SU-DHL-6 (cell line): ENCODE measurements around the gene VWC2.

ENCODE experiments used
- H2AFZ ChIP-seq: fragments of 200-600 bp; sonication (generic); 2 replicates; pipeline ENCODE4 v1.6.1; 2014; ENCODE audit warnings: low read depth, mild to moderate bottlenecking, moderate library complexity, mixed read lengths, antibody characterized with exemption, low read length; ENCODE audit not compliant: severe bottlenecking
- H3F3A ChIP-seq: fragments of 200-600 bp; shearing (Covaris generic); 2 replicates; pipeline ENCODE4 v1.6.0; 2016; ENCODE audit warnings: antibody characterized with exemption, mild to moderate bottlenecking; ENCODE audit not compliant: insufficient read depth
- H3K27ac ChIP-seq: fragments of 200-600 bp; sonication (generic); 2 replicates; pipeline ENCODE4 v1.5.1; 2016; ENCODE audit warnings: low read depth, mild to moderate bottlenecking, low read length, moderate library complexity, mixed read lengths
- H3K27me3 ChIP-seq: fragments of 200-600 bp; sonication (generic), shearing (Covaris generic); 2 replicates; pipeline ENCODE4 v1.6.0; 2014; ENCODE audit warnings: mild to moderate bottlenecking, low read length
- H3K36me3 ChIP-seq: fragments of 200-600 bp; sonication (generic); 2 replicates; pipeline ENCODE4 v1.6.1; 2014; ENCODE audit warnings: mild to moderate bottlenecking, low read length, mixed read lengths
- H3K4me2 ChIP-seq: fragments of 300-600, 200-600 bp; shearing (Covaris generic), sonication (generic); 2 replicates; pipeline ENCODE4 v1.6.0; 2014; ENCODE audit warnings: low read length, low read depth, mild to moderate bottlenecking; ENCODE audit not compliant: poor library complexity, severe bottlenecking
- H3K4me3 ChIP-seq: fragments of 200-600 bp; sonication (generic); 2 replicates; pipeline ENCODE4 v1.5.1; 2014; ENCODE audit warnings: antibody characterized with exemption, low read length, mild to moderate bottlenecking, mixed read lengths; ENCODE audit not compliant: insufficient read depth, poor library complexity, severe bottlenecking
- H3K79me2 ChIP-seq: fragments of 200-600 bp; sonication (generic); 2 replicates; pipeline ENCODE4 v1.6.1; 2014; ENCODE audit warnings: mild to moderate bottlenecking, low read length, moderate library complexity; ENCODE audit not compliant: insufficient read depth
- H3K9ac ChIP-seq: fragments of 200-600 bp; sonication (generic); 2 replicates; pipeline ENCODE4 v1.7.0; 2014; ENCODE audit warnings: mild to moderate bottlenecking, low read length
- H3K9me2 ChIP-seq: fragments of 200-600 bp; sonication (generic); replicated peaks from 2 replicates; pipeline ENCODE4 v1.6.1; 2014; ENCODE audit warnings: low read length; ENCODE audit not compliant: insufficient read depth
- H3K9me3 ChIP-seq: fragments of 200-600 bp; sonication (generic); 2 replicates; pipeline ENCODE4 v1.6.1; 2014; ENCODE audit warnings: low read length, mixed read lengths; ENCODE audit not compliant: insufficient read depth
- H4K20me1 ChIP-seq: fragments of 200-600 bp; sonication (generic); 2 replicates; pipeline ENCODE4 v1.6.1; 2014; ENCODE audit warnings: low read depth, mild to moderate bottlenecking, antibody characterized with exemption, low read length, moderate library complexity, mixed read lengths
- CTCF ChIP-seq: fragments of 200-600 bp; sonication (generic); IDR thresholded peaks from one replicate; pipeline ENCODE4 v1.5.1; 2017; ENCODE audit warnings: antibody characterized with exemption, mild to moderate bottlenecking, low read length, moderate library complexity; ENCODE audit not compliant: insufficient read depth, poor library complexity, severe bottlenecking
- EZH2phosphoT487 ChIP-seq: fragments of 200-600 bp; sonication (generic), shearing (Covaris generic); conservative IDR thresholded peaks from 2 replicates; pipeline ENCODE4 v1.6.1; 2018; ENCODE audit warnings: mild to moderate bottlenecking, antibody characterized with exemption, low read length, moderate library complexity, mixed read lengths

Gene VWC2

GRCh38 chr7:49770838-49771237 lies 2.6 kb upstream of the VWC2 start:
- Histone ChIP-seq H3K4me3 (no peak overlapping the region), H3K9ac (no peak overlapping the region), H3K27ac (no peak overlapping the region), H3K9me2 (no peaks in the 10 kb centered on the region), H2AFZ (no peak overlapping the region), H3K27me3 (no peaks in the 10 kb centered on the region), H3K4me2 (no peak overlapping the region), H3K36me3 (no peaks in the 10 kb centered on the region), H3K79me2 (no peaks in the 10 kb centered on the region), H3F3A (no peaks in the 10 kb centered on the region), H3K9me3 (no peaks in the 10 kb centered on the region), H4K20me1 (no peaks in the 10 kb centered on the region)
- TF ChIP-seq CTCF (no peak), EZH2phosphoT487 (no peak)

- Histone ChIP-seq H3K9me2 (no peaks in the 10 kb centered on the region), H3K9ac (no peak overlapping the region), H3K79me2 (no peaks in the 10 kb centered on the region), H3K4me3 (no peak overlapping the region), H4K20me1 (no peaks in the 10 kb centered on the region), H3K9me3 (no peaks in the 10 kb centered on the region), H3K36me3 (no peaks in the 10 kb centered on the region), H3K27ac (no peak overlapping the region), H3F3A (no peaks in the 10 kb centered on the region), H3K27me3 (no peaks in the 10 kb centered on the region), H2AFZ (no peak overlapping the region), H3K4me2 (no peak overlapping the region)
- TF ChIP-seq EZH2phosphoT487 = no peak
- TF ChIP-seq CTCF = no peak
Observed at GRCh38 chr7:49771427-49772176, 1.8 kb upstream of the VWC2 start.

GRCh38 chr7:49772916-49773217 lies 571 bp upstream of the VWC2 start:
- no peak overlapping the region for H2AFZ ChIP-seq
- TF ChIP-seq EZH2phosphoT487 = no peak
- TF ChIP-seq CTCF = no peak
- H3K4me2 ChIP-seq = no peak overlapping the region
- H3K9ac ChIP-seq = no peak overlapping the region
- no peaks in the 10 kb centered on the region for H3K9me3 ChIP-seq
- H3K27ac ChIP-seq = no peak overlapping the region
- H3F3A ChIP-seq = no peaks in the 10 kb centered on the region
- no peaks in the 10 kb centered on the region for H3K79me2 ChIP-seq
- no peaks in the 10 kb centered on the region for H3K36me3 ChIP-seq
- no peaks in the 10 kb centered on the region for H3K27me3 ChIP-seq
- no peaks in the 10 kb centered on the region for H3K9me2 ChIP-seq
- H4K20me1 ChIP-seq = no peaks in the 10 kb centered on the region
- no peak overlapping the region for H3K4me3 ChIP-seq
